Esophagus (tissue), 2 donors: ENCODE data around the gene RXRA. TPM values are rescaled to one million over a fixed set of nuclear protein-coding genes. Genes with fewer than 3 reads are reported as not detected.
A peak's percentile ranks its signal among the peaks of the same experiment; 100 is the strongest.

Experiments used
- H3K27ac ChIP-seq, 2 donors: one replicate each; pipeline ENCODE4 v1.5.1; 2013; ENCODE audit warnings: low read depth in 2 of 2, mild to moderate bottlenecking in 2 of 2, inconsistent platforms in 1 of 2, low read length in 1 of 2, moderate library complexity in 1 of 2
- H3K27me3 ChIP-seq, 2 donors: one replicate each; pipeline ENCODE4 v1.6.1; 2013; ENCODE audit warnings: low read length in 2 of 2, control low read depth in 1 of 2, mild to moderate bottlenecking in 1 of 2; ENCODE audit not compliant: insufficient read depth in 2 of 2, control insufficient read depth in 1 of 2
- H3K36me3 ChIP-seq, 2 donors: one replicate each; pipeline ENCODE4 v1.6.1; 2013; ENCODE audit warnings: low read length in 1 of 2; ENCODE audit not compliant: control insufficient read depth in 2 of 2, insufficient read depth in 2 of 2
- H3K4me1 ChIP-seq, 2 donors: one replicate each; pipeline ENCODE4 v1.6.1; 2013; ENCODE audit warnings: low read length in 1 of 2; ENCODE audit not compliant: control insufficient read depth in 2 of 2, insufficient read depth in 2 of 2
- H3K4me3 ChIP-seq, 2 donors: one replicate each; pipeline ENCODE4 v1.5.1; 2013; ENCODE audit warnings: low read length in 2 of 2, mild to moderate bottlenecking in 2 of 2, low read depth in 1 of 2, moderate library complexity in 1 of 2
- H3K9me3 ChIP-seq, 2 donors: one replicate each; pipeline ENCODE4 v1.6.1; 2013; ENCODE audit warnings: mild to moderate bottlenecking in 2 of 2, low read depth in 1 of 2, low read length in 1 of 2, moderate library complexity in 1 of 2; ENCODE audit not compliant: control insufficient read depth in 2 of 2, insufficient read depth in 1 of 2
- WGBS, 2 donors: extraction: QIAGEN DNeasy Blood & Tissue Kit; methylation state at CpG; one replicate each; pipeline ENCODE4 v1.1.7; 2013; 5-methylcytosine and 5-hydroxymethylcytosine counted together
- polyA plus RNA-seq, 2 donors: library from polyadenylated mRNA; stranded (reverse); fragments of 200-250 nt; gene quantifications; one replicate each; pipeline ENCODE4 v1.2.3, GENCODE V29; 2013
- donor health status: healthy with polysubstance abuse.
- donor health status: Bipolar disorder and iron deficiency.

Gene RXRA
- polyA plus RNA-seq, 2 donors: 31.4 to 63.4 TPM

- H3K4me3 ChIP-seq: no peak overlapping the region
- H3K27me3 ChIP-seq: no peaks in the 10 kb centered on the region
- WGBS, 2 donors: 83 to 88% methylated on average over 15 of the region's 15 CpGs
- H3K27ac ChIP-seq: no peak overlapping the region
- peaks cover 4 to 65% of the 10 kb centered on the region in 2 donors for H3K36me3 ChIP-seq
- peaks cover 3 to 9% of the 10 kb centered on the region in 2 donors for H3K4me1 ChIP-seq
- no peaks in the 10 kb centered on the region for H3K9me3 ChIP-seq
These were observed 97.5 kb downstream of the RXRA start for GRCh38 chr9:134423749-134424148.

GRCh38 chr9:134424818-134425217 is 98.6 kb downstream of the RXRA start:
- Histone ChIP-seq H3K4me3 (no peak overlapping the region), H3K27me3 (no peaks in the 10 kb centered on the region), H3K4me1 (peaks cover 0 to 12% of the 10 kb centered on the region in 2 donors), H3K9me3 (no peaks in the 10 kb centered on the region), H3K36me3 (peaks cover 4 to 69% of the 10 kb centered on the region in 2 donors), H3K27ac (no peak overlapping the region)
- 70 to 88% methylated on average over 9 of the region's 9 CpGs for WGBS, 2 donors

DNA sequence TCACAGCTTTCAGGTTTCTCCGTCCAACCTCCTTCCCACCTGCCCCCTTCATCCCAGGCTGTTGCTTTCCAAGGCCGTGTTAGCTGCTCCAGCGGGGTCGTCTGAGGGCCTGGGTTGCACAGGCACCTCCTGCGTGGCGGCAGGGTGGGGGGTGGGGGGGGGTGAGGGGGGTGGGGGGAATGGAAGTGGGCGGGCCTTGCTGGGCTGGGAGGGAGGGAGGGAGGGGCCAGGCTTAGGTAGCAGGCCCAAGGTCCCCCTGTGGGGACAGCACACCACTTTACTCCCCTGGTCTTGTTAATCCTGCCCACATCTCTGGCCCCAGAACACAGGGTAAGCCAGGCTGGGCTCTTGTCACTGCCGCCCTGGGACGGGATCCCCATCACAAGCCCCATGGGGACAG is 99.1 kb downstream of the RXRA start:
- Histone ChIP-seq H3K36me3 (peaks cover 4 to 68% of the 10 kb centered on the region in 2 donors), H3K27ac (no peak overlapping the region), H3K4me3 (no peak overlapping the region), H3K9me3 (no peaks in the 10 kb centered on the region), H3K4me1 (peaks cover 0 to 9% of the 10 kb centered on the region in 2 donors), H3K27me3 (no peaks in the 10 kb centered on the region)
- whole genome bisulfite sequencing, 2 donors: 62 to 75% methylated on average over 8 to 9 of the region's 9 CpGs

- Histone ChIP-seq H3K4me3 (no peak overlapping the region), H3K27me3 (no peaks in the 10 kb centered on the region), H3K27ac (no peak overlapping the region), H3K9me3 (no peaks in the 10 kb centered on the region), H3K4me1 (peaks cover 0 to 9% of the 10 kb centered on the region in 2 donors), H3K36me3 (peaks cover under 1 to 64% of the 10 kb centered on the region in 2 donors)
- 90% methylated on average over 9 of the region's 9 CpGs for WGBS, 2 donors
These were observed 99.6 kb downstream of the RXRA start for GRCh38 chr9:134425812-134426211.

DNA sequence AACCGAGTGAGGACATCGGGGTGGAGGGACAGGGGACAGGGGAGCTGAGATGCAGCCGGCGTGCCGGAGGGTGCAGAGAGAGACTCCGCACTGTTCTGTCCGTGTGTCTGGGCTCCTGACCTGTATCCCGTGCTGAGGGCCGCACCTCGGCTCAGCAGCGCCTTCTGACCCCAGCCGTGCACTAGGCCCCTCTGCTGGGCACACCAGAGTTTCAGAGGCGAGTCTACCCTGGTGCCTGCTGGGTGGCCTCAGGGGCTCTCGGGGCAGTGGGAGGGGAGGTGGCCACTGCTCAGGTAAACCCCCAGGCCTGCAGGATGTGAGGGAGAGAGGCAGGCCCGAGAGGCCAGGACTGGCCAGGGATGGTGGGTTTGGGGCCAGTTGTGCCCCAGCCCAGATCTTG is 100.2 kb downstream of the RXRA start:
- Histone ChIP-seq H3K27me3 (no peaks in the 10 kb centered on the region), H3K4me1 (peaks cover 0 to 14% of the 10 kb centered on the region in 2 donors), H3K4me3 (no peak overlapping the region), H3K27ac (no peak overlapping the region), H3K9me3 (no peaks in the 10 kb centered on the region), H3K36me3 (peaks cover 0 to 60% of the 10 kb centered on the region in 2 donors)
- WGBS, 2 donors: 93% methylated on average over 15 of the region's 15 CpGs

- peaks cover 0 to 52% of the 10 kb centered on the region in 2 donors for H3K36me3 ChIP-seq
- no peaks in the 10 kb centered on the region for H3K9me3 ChIP-seq
- H3K27me3 ChIP-seq: no peaks in the 10 kb centered on the region
- H3K4me3 ChIP-seq: no peak overlapping the region
- peaks cover 2 to 20% of the 10 kb centered on the region in 2 donors for H3K4me1 ChIP-seq
- 61 to 72% methylated on average over 24 of the region's 24 CpGs for WGBS, 2 donors
- H3K27ac ChIP-seq: no peak overlapping the region
These were observed 101.0 kb downstream of the RXRA start for GRCh38 chr9:134427153-134427782.

- Histone ChIP-seq H3K4me3 (no peak overlapping the region), H3K27me3 (no peaks in the 10 kb centered on the region), H3K36me3 (peaks cover 0 to 47% of the 10 kb centered on the region in 2 donors), H3K9me3 (no peaks in the 10 kb centered on the region), H3K27ac (peak overlapping the region in 1 of 2 donors; percentile 13), H3K4me1 (peaks cover 5 to 30% of the 10 kb centered on the region in 2 donors)
- WGBS, 2 donors: 85 to 88% methylated on average over 14 of the region's 14 CpGs
These were observed 102.3 kb downstream of the RXRA start for GRCh38 chr9:134428559-134428958.

- Histone ChIP-seq H3K4me3 (no peak overlapping the region), H3K27ac (no peak overlapping the region), H3K4me1 (peaks cover 9 to 34% of the 10 kb centered on the region in 2 donors), H3K9me3 (no peaks in the 10 kb centered on the region), H3K36me3 (peaks cover 0 to 46% of the 10 kb centered on the region in 2 donors), H3K27me3 (no peaks in the 10 kb centered on the region)
- WGBS, 2 donors: 85 to 86% methylated on average over 20 of the region's 20 CpGs
These were observed 102.8 kb downstream of the RXRA start for GRCh38 chr9:134429007-134429406.

- WGBS, 2 donors: 77 to 80% methylated on average over 21 of the region's 21 CpGs
- H3K36me3 ChIP-seq: peaks cover 3 to 46% of the 10 kb centered on the region in 2 donors
These were observed 103.2 kb downstream of the RXRA start for GRCh38 chr9:134429481-134429880.

DNA sequence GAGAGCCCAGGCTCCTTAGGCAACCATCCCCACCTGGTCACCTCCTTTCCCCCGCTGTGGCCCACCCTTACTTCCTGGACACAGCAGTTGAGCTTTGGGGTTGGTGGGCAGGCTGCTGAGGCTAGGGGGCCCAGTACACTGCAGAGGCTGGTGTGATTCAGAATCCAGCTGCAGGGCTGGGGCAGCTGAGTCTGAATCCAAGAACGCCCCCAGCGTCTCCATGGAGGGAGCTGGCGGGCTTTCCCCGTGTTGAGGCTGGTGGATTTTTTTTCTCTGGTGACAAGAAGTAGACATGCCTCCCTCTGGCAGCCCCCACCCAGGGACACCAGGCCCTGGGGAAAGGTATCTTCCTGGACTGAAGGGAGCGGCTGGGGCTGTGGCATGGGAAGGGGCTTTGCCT is 104.8 kb downstream of the RXRA start:
- 65 to 67% methylated on average over 6 of the region's 6 CpGs for WGBS, 2 donors
- Histone ChIP-seq H3K4me1 (peaks cover 11 to 47% of the 10 kb centered on the region in 2 donors), H3K4me3 (no peak overlapping the region), H3K9me3 (no peaks in the 10 kb centered on the region), H3K27ac (no peak overlapping the region), H3K27me3 (no peaks in the 10 kb centered on the region), H3K36me3 (peaks cover 3 to 40% of the 10 kb centered on the region in 2 donors)

More at GRCh38 chr9:134429481-134429880, 103.2 kb downstream of the RXRA start:
- no peak overlapping the region for H3K4me3 ChIP-seq
- no peaks in the 10 kb centered on the region for H3K27me3 ChIP-seq
- peaks cover 10 to 37% of the 10 kb centered on the region in 2 donors for H3K4me1 ChIP-seq
- H3K27ac ChIP-seq: no peak overlapping the region
- H3K9me3 ChIP-seq: no peaks in the 10 kb centered on the region
